K562 (cell line): ENCODE measurements around the gene ABHD1.

Source experiments
- CEBPG ChIP-seq, 3 experiments: fragments of 200-800 bp in 1 of 3; sonication (Bioruptor generic) in 1 of 3; sonication (generic) in 1 of 3; formaldehyde crosslinking in 1 of 3; IDR thresholded peaks in 2 of 3; conservative IDR thresholded peaks in 1 of 3; 2 replicates each; pipeline versions ENCODE4 v1.6.1 to v1.8.0; 2016 to 2022; ENCODE audit warnings: missing compliant biosample characterization in 2 of 3, missing genetic modification characterization in 2 of 3, mild to moderate bottlenecking in 1 of 3, missing genetic modification reagents in 1 of 3
- CTCF ChIP-seq, 3 experiments: IDR thresholded peaks in 2 of 3; conservative IDR thresholded peaks in 1 of 3; 2 replicates each; pipeline ENCODE4 v1.5.1; 2011 to 2012; ENCODE audit warnings: low read length in 3 of 3, mild to moderate bottlenecking in 3 of 3, control low read depth in 2 of 3, improper control_type of control experiment in 1 of 3, inconsistent platforms in 1 of 3, low read depth in 1 of 3, mixed read lengths in 1 of 3, moderate library complexity in 1 of 3; ENCODE audit not compliant: insufficient read depth in 2 of 3
- EGR1 ChIP-seq: fragments of 450-650 bp; conservative IDR thresholded peaks from 2 replicates; pipeline ENCODE4 v1.6.1; 2017; ENCODE audit warnings: mild to moderate bottlenecking
- EZH2 ChIP-seq: IDR thresholded peaks from 2 replicates; pipeline ENCODE4 v1.6.1; 2012; ENCODE audit warnings: low read depth, mild to moderate bottlenecking, inconsistent platforms, low read length, borderline replicate concordance
- FOXA1 ChIP-seq: fragments of 450-650 bp; IDR thresholded peaks from 2 replicates; pipeline ENCODE4 v1.6.1; 2016; ENCODE audit warnings: mild to moderate bottlenecking, borderline replicate concordance
- RNF2 ChIP-seq: sonication (generic); IDR thresholded peaks from 2 replicates; pipeline ENCODE4 v1.6.1; 2016
- XRCC3 ChIP-seq: fragments of 450-650 bp; IDR thresholded peaks from 2 replicates; pipeline ENCODE4 v1.6.1; 2017; ENCODE audit warnings: mild to moderate bottlenecking, moderate library complexity
- ZBTB2 ChIP-seq: fragments of 450-650 bp; IDR thresholded peaks from 2 replicates; pipeline ENCODE4 v1.6.1; 2016; ENCODE audit warnings: antibody characterized with exemption
- TF ChIP-seq, protein P1 (sequence below): sonication (generic); formaldehyde crosslinking; IDR thresholded peaks from 2 replicates; pipeline ENCODE4 v1.8.1; 2023; ENCODE audit warnings: mild to moderate bottlenecking, missing genetic modification reagents
- TF ChIP-seq, protein P2 (sequence below): conservative IDR thresholded peaks from 2 replicates; pipeline ENCODE4 v1.6.1; 2011; ENCODE audit warnings: low read depth, mild to moderate bottlenecking, low read length; ENCODE audit not compliant: control insufficient read depth

DNA sequence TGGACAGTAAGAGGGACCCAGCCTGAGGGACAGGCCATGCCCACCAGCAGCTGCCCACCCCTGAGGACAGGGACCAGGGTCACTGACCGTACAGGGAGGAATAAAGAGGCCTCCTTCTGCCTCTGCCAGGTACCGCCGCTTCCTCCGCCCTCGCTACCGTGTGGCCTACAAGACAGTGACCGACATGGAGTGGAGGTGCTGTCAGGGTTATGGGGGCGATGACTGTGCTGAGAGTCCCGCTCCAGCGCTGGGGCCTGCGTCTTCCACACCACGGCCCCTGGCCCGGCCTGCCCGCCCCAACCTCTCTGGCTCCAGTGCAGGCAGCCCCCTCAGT, 43.0 kb upstream of the ABHD1 start:
- TF ChIP-seq, protein P1, sequence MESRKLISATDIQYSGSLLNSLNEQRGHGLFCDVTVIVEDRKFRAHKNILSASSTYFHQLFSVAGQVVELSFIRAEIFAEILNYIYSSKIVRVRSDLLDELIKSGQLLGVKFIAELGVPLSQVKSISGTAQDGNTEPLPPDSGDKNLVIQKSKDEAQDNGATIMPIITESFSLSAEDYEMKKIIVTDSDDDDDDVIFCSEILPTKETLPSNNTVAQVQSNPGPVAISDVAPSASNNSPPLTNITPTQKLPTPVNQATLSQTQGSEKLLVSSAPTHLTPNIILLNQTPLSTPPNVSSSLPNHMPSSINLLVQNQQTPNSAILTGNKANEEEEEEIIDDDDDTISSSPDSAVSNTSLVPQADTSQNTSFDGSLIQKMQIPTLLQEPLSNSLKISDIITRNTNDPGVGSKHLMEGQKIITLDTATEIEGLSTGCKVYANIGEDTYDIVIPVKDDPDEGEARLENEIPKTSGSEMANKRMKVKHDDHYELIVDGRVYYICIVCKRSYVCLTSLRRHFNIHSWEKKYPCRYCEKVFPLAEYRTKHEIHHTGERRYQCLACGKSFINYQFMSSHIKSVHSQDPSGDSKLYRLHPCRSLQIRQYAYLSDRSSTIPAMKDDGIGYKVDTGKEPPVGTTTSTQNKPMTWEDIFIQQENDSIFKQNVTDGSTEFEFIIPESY (CRISPR knock-in tag) = no peak
- TF ChIP-seq EZH2 = no peak
- TF ChIP-seq CEBPG (CRISPR knock-in tag; IDR thresholded peaks at IDR 0.05) = no peak
- TF ChIP-seq CEBPG (tag; conservative IDR thresholded peaks at IDR 0.05 in 1 of 2, IDR thresholded peaks at IDR 0.05 in 1 of 2) = no peak
- no peak for TF ChIP-seq CTCF (IDR thresholded peaks at IDR 0.05 in 2 of 3, conservative IDR thresholded peaks at IDR 0.05 in 1 of 3; ENCODE audit: insufficient read depth in 2 of 3, low read depth in 1 of 3, low read length in 3 of 3)
- no peak for TF ChIP-seq XRCC3
- no peak for TF ChIP-seq FOXA1
- TF ChIP-seq RNF2 = no peak
- TF ChIP-seq, protein P2, sequence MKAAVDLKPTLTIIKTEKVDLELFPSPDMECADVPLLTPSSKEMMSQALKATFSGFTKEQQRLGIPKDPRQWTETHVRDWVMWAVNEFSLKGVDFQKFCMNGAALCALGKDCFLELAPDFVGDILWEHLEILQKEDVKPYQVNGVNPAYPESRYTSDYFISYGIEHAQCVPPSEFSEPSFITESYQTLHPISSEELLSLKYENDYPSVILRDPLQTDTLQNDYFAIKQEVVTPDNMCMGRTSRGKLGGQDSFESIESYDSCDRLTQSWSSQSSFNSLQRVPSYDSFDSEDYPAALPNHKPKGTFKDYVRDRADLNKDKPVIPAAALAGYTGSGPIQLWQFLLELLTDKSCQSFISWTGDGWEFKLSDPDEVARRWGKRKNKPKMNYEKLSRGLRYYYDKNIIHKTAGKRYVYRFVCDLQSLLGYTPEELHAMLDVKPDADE = no peak
- no peak for TF ChIP-seq ZBTB2
- no peak for TF ChIP-seq EGR1
